Neural cell (in vitro differentiated cells): ENCODE data around the gene SETX. TPM values are rescaled to one million over a fixed set of nuclear protein-coding genes. Genes with fewer than 3 reads are reported as not detected.

Experiments
- H2AFZ ChIP-seq: fragments of 200-600, 300-800 bp; sonication (generic), shearing (Covaris generic); 2 replicates; pipeline ENCODE4 v1.6.0; 2014; ENCODE audit warnings: low read depth, mild to moderate bottlenecking, antibody characterized with exemption, low read length, moderate library complexity
- H3F3A ChIP-seq: fragments of 200-600 bp; shearing (Covaris generic); 2 replicates; pipeline ENCODE4 v1.6.1; 2016; ENCODE audit warnings: mild to moderate bottlenecking, moderate library complexity, mixed read lengths, antibody characterized with exemption, low read length; ENCODE audit not compliant: insufficient read depth, poor library complexity, severe bottlenecking
- H3K27ac ChIP-seq: fragments of 200-600, 300-800 bp; sonication (generic), shearing (Covaris generic); 2 replicates; pipeline ENCODE4 v1.5.1; 2014; ENCODE audit warnings: mild to moderate bottlenecking, low read length, moderate library complexity
- H3K27me3 ChIP-seq: fragments of 300-800, 200-600 bp; sonication (generic), shearing (Covaris generic); 2 replicates; pipeline ENCODE4 v1.6.0; 2014; ENCODE audit warnings: mild to moderate bottlenecking, low read depth, low read length, moderate library complexity; ENCODE audit not compliant: insufficient read depth
- H3K36me3 ChIP-seq: fragments of 300-800, 200-600 bp; sonication (generic), shearing (Covaris generic); 2 replicates; pipeline ENCODE4 v1.5.1; 2014; ENCODE audit warnings: mild to moderate bottlenecking, antibody characterized with exemption, low read length, moderate library complexity; ENCODE audit not compliant: insufficient read depth
- H3K4me2 ChIP-seq: fragments of 300-800, 200-600 bp; sonication (generic), shearing (Covaris generic); 2 replicates; pipeline ENCODE4 v1.6.0; 2014; ENCODE audit warnings: mild to moderate bottlenecking, low read length
- H3K4me3 ChIP-seq: fragments of 300-800, 200-600 bp; sonication (generic), shearing (Covaris generic); 2 replicates; pipeline ENCODE4 v1.5.1; 2014; ENCODE audit warnings: mild to moderate bottlenecking, low read length, moderate library complexity
- H3K79me2 ChIP-seq: fragments of 200-600 bp; shearing (Covaris generic); replicated peaks from 2 replicates; pipeline ENCODE4 v1.6.0; 2014; ENCODE audit warnings: mild to moderate bottlenecking, low read length, moderate library complexity; ENCODE audit not compliant: insufficient read depth
- H3K9ac ChIP-seq: fragments of 300-800, 200-600 bp; sonication (generic), shearing (Covaris generic); 2 replicates; pipeline ENCODE4 v1.6.1; 2016; ENCODE audit warnings: mild to moderate bottlenecking, low read length, mixed read lengths
- H3K9me2 ChIP-seq: fragments of 200-600 bp; shearing (Covaris generic); 2 replicates; pipeline ENCODE4 v1.6.1; 2016; ENCODE audit warnings: mild to moderate bottlenecking, low read length, mixed read lengths; ENCODE audit not compliant: insufficient read depth
- H3K9me3 ChIP-seq: fragments of 200-600, 300-800 bp; sonication (generic), shearing (Covaris generic); 2 replicates; pipeline ENCODE4 v1.6.1; 2016; ENCODE audit warnings: mild to moderate bottlenecking, mixed run types, low read length, moderate library complexity, mixed read lengths
- H4K20me1 ChIP-seq: fragments of 200-600 bp; shearing (Covaris generic); 2 replicates; pipeline ENCODE4 v1.6.1; 2016; ENCODE audit warnings: mild to moderate bottlenecking, mixed run types; ENCODE audit not compliant: insufficient read depth
- EP300 ChIP-seq: fragments of 450-650 bp; conservative IDR thresholded peaks from 2 replicates; pipeline ENCODE4 v1.6.1; 2014; ENCODE audit warnings: antibody characterized with exemption, mild to moderate bottlenecking, moderate library complexity; ENCODE audit not compliant: poor library complexity, severe bottlenecking
- EZH2 ChIP-seq: fragments of 200-600, 300-800 bp; shearing (Covaris generic), sonication (generic); IDR thresholded peaks from 2 replicates; pipeline ENCODE4 v1.6.1; 2014; ENCODE audit warnings: antibody characterized with exemption, low read length, borderline replicate concordance, mild to moderate bottlenecking; ENCODE audit not compliant: insufficient read depth, poor library complexity, severe bottlenecking
- MXI1 ChIP-seq: fragments of 450-650 bp; conservative IDR thresholded peaks from 2 replicates; pipeline ENCODE4 v1.6.1; 2014; ENCODE audit warnings: antibody characterized with exemption, mild to moderate bottlenecking; ENCODE audit not compliant: poor library complexity, severe bottlenecking
- POLR2AphosphoS5 ChIP-seq: IDR thresholded peaks from 2 replicates; pipeline ENCODE4 v1.6.1; 2012
- RAD21 ChIP-seq: fragments of 450-650 bp; conservative IDR thresholded peaks from 2 replicates; pipeline ENCODE4 v1.6.1; 2014; ENCODE audit warnings: antibody characterized with exemption, mild to moderate bottlenecking, moderate library complexity
- SMC3 ChIP-seq: fragments of 450-650 bp; conservative IDR thresholded peaks from 2 replicates; pipeline ENCODE4 v1.6.1; 2014; ENCODE audit warnings: antibody characterized with exemption, mild to moderate bottlenecking, moderate library complexity; ENCODE audit not compliant: poor library complexity
- TAF1 ChIP-seq: IDR thresholded peaks from 2 replicates; pipeline ENCODE4 v1.6.1; 2012; ENCODE audit warnings: low read depth
- polyA plus RNA-seq: library from polyadenylated mRNA; depleted of rRNA; stranded (reverse); fragments of >200 nt; gene quantifications from 2 replicates; pipeline ENCODE4 v1.2.3, GENCODE V29; 2014
- TF ChIP-seq, protein P1 (sequence below): IDR thresholded peaks from 2 replicates; pipeline ENCODE4 v1.6.1; 2012; ENCODE audit warnings: borderline replicate concordance
- TF ChIP-seq, protein P2 (sequence below): fragments of 450-650 bp; IDR thresholded peaks from 2 replicates; pipeline ENCODE4 v1.5.1; 2014; ENCODE audit warnings: antibody characterized with exemption, mild to moderate bottlenecking, moderate library complexity; ENCODE audit not compliant: poor library complexity, severe bottlenecking

SETX gene
- polyA plus RNA-seq, 1 donor from 2014 or later = 32.0 TPM

DNA sequence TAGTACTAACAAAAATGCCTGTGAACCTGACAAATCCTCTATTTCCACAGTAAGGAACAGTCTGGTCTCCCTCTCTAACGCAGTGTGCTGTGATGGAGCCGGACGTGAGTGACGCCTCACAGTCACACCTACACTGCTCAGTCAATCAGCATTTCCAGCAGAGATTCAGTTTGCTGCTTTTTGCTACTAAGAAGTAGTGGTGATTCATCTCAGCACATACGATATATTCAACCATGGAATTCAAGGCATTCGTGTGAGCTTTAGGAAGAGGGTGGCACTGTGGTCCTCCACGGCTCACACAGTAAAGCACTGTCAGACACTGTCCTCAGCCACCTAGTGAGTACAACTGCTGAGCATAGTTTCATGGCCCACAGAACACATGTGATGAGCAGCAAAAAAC is 70.9 kb downstream of the SETX start:
- Histone ChIP-seq H3K27ac (no peak overlapping the region), H3K9me2 (no peaks in the 10 kb centered on the region), H3K4me2 (no peak overlapping the region), H4K20me1 (no peaks in the 10 kb centered on the region), H3K9me3 (no peaks in the 10 kb centered on the region), H3K4me3 (no peak overlapping the region), H3K9ac (no peak overlapping the region), H2AFZ (no peak overlapping the region), H3K79me2 (no peaks in the 10 kb centered on the region), H3K36me3 (peaks cover 3% of the 10 kb centered on the region), H3F3A (no peaks in the 10 kb centered on the region), H3K27me3 (no peaks in the 10 kb centered on the region)
- no peak for TF ChIP-seq TAF1
- no peak for TF ChIP-seq EZH2
- TF ChIP-seq EP300 = no peak
- no peak for TF ChIP-seq RAD21
- TF ChIP-seq MXI1 = no peak
- TF ChIP-seq, protein P1, sequence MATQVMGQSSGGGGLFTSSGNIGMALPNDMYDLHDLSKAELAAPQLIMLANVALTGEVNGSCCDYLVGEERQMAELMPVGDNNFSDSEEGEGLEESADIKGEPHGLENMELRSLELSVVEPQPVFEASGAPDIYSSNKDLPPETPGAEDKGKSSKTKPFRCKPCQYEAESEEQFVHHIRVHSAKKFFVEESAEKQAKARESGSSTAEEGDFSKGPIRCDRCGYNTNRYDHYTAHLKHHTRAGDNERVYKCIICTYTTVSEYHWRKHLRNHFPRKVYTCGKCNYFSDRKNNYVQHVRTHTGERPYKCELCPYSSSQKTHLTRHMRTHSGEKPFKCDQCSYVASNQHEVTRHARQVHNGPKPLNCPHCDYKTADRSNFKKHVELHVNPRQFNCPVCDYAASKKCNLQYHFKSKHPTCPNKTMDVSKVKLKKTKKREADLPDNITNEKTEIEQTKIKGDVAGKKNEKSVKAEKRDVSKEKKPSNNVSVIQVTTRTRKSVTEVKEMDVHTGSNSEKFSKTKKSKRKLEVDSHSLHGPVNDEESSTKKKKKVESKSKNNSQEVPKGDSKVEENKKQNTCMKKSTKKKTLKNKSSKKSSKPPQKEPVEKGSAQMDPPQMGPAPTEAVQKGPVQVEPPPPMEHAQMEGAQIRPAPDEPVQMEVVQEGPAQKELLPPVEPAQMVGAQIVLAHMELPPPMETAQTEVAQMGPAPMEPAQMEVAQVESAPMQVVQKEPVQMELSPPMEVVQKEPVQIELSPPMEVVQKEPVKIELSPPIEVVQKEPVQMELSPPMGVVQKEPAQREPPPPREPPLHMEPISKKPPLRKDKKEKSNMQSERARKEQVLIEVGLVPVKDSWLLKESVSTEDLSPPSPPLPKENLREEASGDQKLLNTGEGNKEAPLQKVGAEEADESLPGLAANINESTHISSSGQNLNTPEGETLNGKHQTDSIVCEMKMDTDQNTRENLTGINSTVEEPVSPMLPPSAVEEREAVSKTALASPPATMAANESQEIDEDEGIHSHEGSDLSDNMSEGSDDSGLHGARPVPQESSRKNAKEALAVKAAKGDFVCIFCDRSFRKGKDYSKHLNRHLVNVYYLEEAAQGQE = no peak
- TF ChIP-seq, protein P2, sequence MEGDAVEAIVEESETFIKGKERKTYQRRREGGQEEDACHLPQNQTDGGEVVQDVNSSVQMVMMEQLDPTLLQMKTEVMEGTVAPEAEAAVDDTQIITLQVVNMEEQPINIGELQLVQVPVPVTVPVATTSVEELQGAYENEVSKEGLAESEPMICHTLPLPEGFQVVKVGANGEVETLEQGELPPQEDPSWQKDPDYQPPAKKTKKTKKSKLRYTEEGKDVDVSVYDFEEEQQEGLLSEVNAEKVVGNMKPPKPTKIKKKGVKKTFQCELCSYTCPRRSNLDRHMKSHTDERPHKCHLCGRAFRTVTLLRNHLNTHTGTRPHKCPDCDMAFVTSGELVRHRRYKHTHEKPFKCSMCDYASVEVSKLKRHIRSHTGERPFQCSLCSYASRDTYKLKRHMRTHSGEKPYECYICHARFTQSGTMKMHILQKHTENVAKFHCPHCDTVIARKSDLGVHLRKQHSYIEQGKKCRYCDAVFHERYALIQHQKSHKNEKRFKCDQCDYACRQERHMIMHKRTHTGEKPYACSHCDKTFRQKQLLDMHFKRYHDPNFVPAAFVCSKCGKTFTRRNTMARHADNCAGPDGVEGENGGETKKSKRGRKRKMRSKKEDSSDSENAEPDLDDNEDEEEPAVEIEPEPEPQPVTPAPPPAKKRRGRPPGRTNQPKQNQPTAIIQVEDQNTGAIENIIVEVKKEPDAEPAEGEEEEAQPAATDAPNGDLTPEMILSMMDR = no peak
- no peak for TF ChIP-seq SMC3
- TF ChIP-seq POLR2AphosphoS5 = no peak

- Histone ChIP-seq H4K20me1 (no peaks in the 10 kb centered on the region), H3K36me3 (peaks cover 4% of the 10 kb centered on the region)
Measured at GRCh38 chr9:132283165-132283564, 71.6 kb downstream of the SETX start.

More at GRCh38 chr9:132283165-132283564, 71.6 kb downstream of the SETX start:
- no peak overlapping the region for H3K27ac ChIP-seq
- H3K9me2 ChIP-seq = no peaks in the 10 kb centered on the region
- H2AFZ ChIP-seq = no peak overlapping the region
- no peaks in the 10 kb centered on the region for H3K79me2 ChIP-seq
- H3K4me3 ChIP-seq = no peak overlapping the region
- TF ChIP-seq EZH2 (no peak), RAD21 (no peak), MXI1 (no peak)
- TF ChIP-seq, protein P2 = no peak
- no peak overlapping the region for H3K9ac ChIP-seq
- no peak overlapping the region for H3K4me2 ChIP-seq
- no peaks in the 10 kb centered on the region for H3K9me3 ChIP-seq
- H3K27me3 ChIP-seq = no peaks in the 10 kb centered on the region
- H3F3A ChIP-seq = no peaks in the 10 kb centered on the region
